A549 (cell line): ENCODE results near the gene IL5RA. TPM values are rescaled to one million over a fixed set of nuclear protein-coding genes. Genes with fewer than 3 reads are reported as not detected.

ENCODE experiments used
- ATAC-seq, 2 experiments: fragments of 200-7000 bp in 1 of 2; fragments of >200 bp in 1 of 2; cut with Nextera tagmentation in 1 of 2; cut with Tn5 transposase in 1 of 2; 3 replicates each; pipeline versions ENCODE4 v1.8.0 to v1.9.1; 2018 to 2020; ENCODE audit warnings: mild to moderate bottlenecking in 1 of 2, moderate library complexity in 1 of 2
- CTCF ChIA-PET: fragments of 300-600 bp; sonication (Branson Sonifier 250); formaldehyde crosslinking; extraction: SDS; loops from one replicate; lab custom pipeline; 2021; ENCODE audit warnings: antibody characterized with exemption, inconsistent platforms; lab: Yijun Ruan, JAX
- POLR2A ChIA-PET: fragments of 350-600 bp; formaldehyde crosslinking; extraction: SDS; loops from one replicate; lab custom pipeline; 2021; ENCODE audit warnings: antibody characterized with exemption, inconsistent platforms; lab: Yijun Ruan, JAX
- DNase-seq, 2 experiments: peaks; one replicate each; pipeline versions ENCODE4 v3.0.0 to v3.0.0-alpha.2; 2011 to 2016; ENCODE audit warnings: low read depth in 1 of 2, low spot score in 1 of 2
- FAIRE-seq: peaks from 2 replicates; lab custom pipeline; 2011; peaks lifted over from hg19 to GRCh38; lab: Jason Lieb, UNC
- H3K27ac ChIP-seq, 2 experiments: fragments of >200 bp; sonication (Bioruptor Twin); formaldehyde crosslinking; 3 replicates each; pipeline ENCODE4 v1.5.1; 2016 to 2017
- H3K4me1 ChIP-seq: fragments of >200 bp; sonication (Bioruptor Twin); formaldehyde crosslinking; 3 replicates; pipeline ENCODE4 v1.6.1; 2016
- H3K4me2 ChIP-seq: fragments of >200 bp; sonication (Bioruptor Twin); formaldehyde crosslinking; 3 replicates; pipeline ENCODE4 v1.6.1; 2016
- H3K4me3 ChIP-seq: fragments of >200 bp; sonication (Bioruptor Twin); formaldehyde crosslinking; 3 replicates; pipeline ENCODE4 v1.5.1; 2016
- H3K9me3 ChIP-seq: fragments of >200 bp; sonication (Bioruptor Twin); formaldehyde crosslinking; 3 replicates; pipeline ENCODE4 v1.6.1; 2016
- BHLHE40 ChIP-seq: IDR thresholded peaks from 2 replicates; pipeline ENCODE4 v1.6.1; 2012; ENCODE audit warnings: low read depth, low read length, inconsistent platforms
- CEBPB ChIP-seq, 2 experiments: fragments of >200 bp in 1 of 2; sonication (Bioruptor Twin) in 1 of 2; formaldehyde crosslinking in 1 of 2; IDR thresholded peaks; 2 replicates each; pipeline ENCODE4 v1.6.1; 2012 to 2016
- EHF ChIP-seq: fragments of 250-450 bp; sonication (Bioruptor Pico); IDR thresholded peaks from 2 replicates; pipeline ENCODE4 v1.5.0; 2020; ENCODE audit warnings: mild to moderate bottlenecking
- EHMT2 ChIP-seq: fragments of 200-600 bp; sonication (generic); IDR thresholded peaks from 2 replicates; pipeline ENCODE4 v1.6.1; 2016; ENCODE audit warnings: antibody characterized with exemption, low read depth, mild to moderate bottlenecking, moderate library complexity
- EP300 ChIP-seq, 2 experiments: fragments of >200 bp; sonication (Bioruptor Twin); formaldehyde crosslinking; IDR thresholded peaks; 2 replicates in 1 of 2; 3 replicates in 1 of 2; pipeline ENCODE4 v1.6.1; 2016 to 2017
- ESRRA ChIP-seq: fragments of 150-350 bp; IDR thresholded peaks from 2 replicates; pipeline ENCODE4 v1.6.1; 2014; ENCODE audit warnings: mild to moderate bottlenecking, low read length, borderline replicate concordance
- FOSB ChIP-seq: fragments of 250-450 bp; sonication (Bioruptor Pico); IDR thresholded peaks from 2 replicates; pipeline ENCODE4 v1.5.0; 2020; ENCODE audit warnings: mild to moderate bottlenecking, moderate library complexity
- FOSL2 ChIP-seq, 2 experiments: fragments of 450-650 bp in 1 of 2; fragments of >200 bp in 1 of 2; sonication (Bioruptor Twin) in 1 of 2; formaldehyde crosslinking; IDR thresholded peaks; 2 replicates each; pipeline versions ENCODE4 v1.5.0 to v1.6.1; 2016 to 2020; ENCODE audit warnings: mild to moderate bottlenecking in 1 of 2, moderate library complexity in 1 of 2
- FOXS1 ChIP-seq: fragments of 250-450 bp; sonication (Bioruptor Pico); IDR thresholded peaks from 2 replicates; pipeline ENCODE4 v1.5.0; 2020; ENCODE audit warnings: mild to moderate bottlenecking, moderate library complexity
- GATA3 ChIP-seq: IDR thresholded peaks from 2 replicates; pipeline ENCODE4 v1.6.1; 2012; ENCODE audit warnings: borderline replicate concordance
- HDAC2 ChIP-seq: fragments of 200-600 bp; sonication (generic); IDR thresholded peaks from 2 replicates; pipeline ENCODE4 v1.6.1; 2016
- HEYL ChIP-seq: fragments of 250-450 bp; sonication (Bioruptor Pico); IDR thresholded peaks from 2 replicates; pipeline ENCODE4 v1.8.0; 2021; ENCODE audit warnings: mild to moderate bottlenecking, moderate library complexity
- HOXA7 ChIP-seq: fragments of 250-450 bp; sonication (Bioruptor Pico); IDR thresholded peaks from 2 replicates; pipeline ENCODE4 v1.5.0; 2020; ENCODE audit warnings: mild to moderate bottlenecking, moderate library complexity
- HOXB13 ChIP-seq: fragments of 250-450 bp; sonication (Bioruptor Pico); IDR thresholded peaks from 2 replicates; pipeline ENCODE4 v1.5.0; 2020; ENCODE audit warnings: low read depth, mild to moderate bottlenecking, moderate library complexity
- HOXB5 ChIP-seq: fragments of 250-450 bp; sonication (Bioruptor Pico); IDR thresholded peaks from 2 replicates; pipeline ENCODE4 v1.5.0; 2020; ENCODE audit warnings: mild to moderate bottlenecking, moderate library complexity
- JUN ChIP-seq, 2 experiments: fragments of >200 bp; sonication (Bioruptor Twin); formaldehyde crosslinking; IDR thresholded peaks; 2 replicates in 1 of 2; 3 replicates in 1 of 2; pipeline ENCODE4 v1.6.1; 2016 to 2017
- KDM5A ChIP-seq: fragments of 200-600 bp; sonication (generic); IDR thresholded peaks from 2 replicates; pipeline ENCODE4 v1.6.1; 2016; ENCODE audit warnings: antibody characterized with exemption, mild to moderate bottlenecking
- MYC ChIP-seq: IDR thresholded peaks from 2 replicates; pipeline ENCODE4 v1.6.1; 2012; ENCODE audit warnings: mild to moderate bottlenecking, inconsistent platforms, low read length, improper control_type of control experiment, borderline replicate concordance
- NR3C1 ChIP-seq: fragments of >200 bp; sonication (Bioruptor Twin); formaldehyde crosslinking; IDR thresholded peaks from 3 replicates; pipeline ENCODE4 v1.6.1; 2017
- POLR2AphosphoS2 ChIP-seq: conservative IDR thresholded peaks from 2 replicates; pipeline ENCODE4 v1.6.1; 2012; ENCODE audit warnings: low read length, improper control_type of control experiment, inconsistent platforms
- RAD21 ChIP-seq, 2 experiments: fragments of >200 bp in 1 of 2; sonication (Bioruptor Twin) in 1 of 2; formaldehyde crosslinking in 1 of 2; IDR thresholded peaks in 1 of 2; conservative IDR thresholded peaks in 1 of 2; 2 replicates in 1 of 2; 3 replicates in 1 of 2; pipeline ENCODE4 v1.6.1; 2012 to 2018; ENCODE audit warnings: inconsistent platforms in 1 of 2
- RARB ChIP-seq: fragments of 250-450 bp; sonication (Bioruptor Pico); IDR thresholded peaks from 2 replicates; pipeline ENCODE4 v1.8.0; 2021; ENCODE audit warnings: mild to moderate bottlenecking, moderate library complexity
- RCOR1 ChIP-seq: fragments of 150-350 bp; IDR thresholded peaks from 2 replicates; pipeline ENCODE4 v1.6.1; 2014; ENCODE audit warnings: antibody characterized with exemption, low read length, low read depth
- RFX5 ChIP-seq: fragments of 450-650 bp; IDR thresholded peaks from 2 replicates; pipeline ENCODE4 v1.7.1; 2014; ENCODE audit warnings: antibody characterized with exemption, mild to moderate bottlenecking, moderate library complexity
- RNF2 ChIP-seq: fragments of 200-600 bp; sonication (generic); IDR thresholded peaks from 2 replicates; pipeline ENCODE4 v1.6.1; 2016; ENCODE audit warnings: low read depth, mild to moderate bottlenecking, antibody characterized with exemption, moderate library complexity, borderline replicate concordance
- TFCP2L1 ChIP-seq: fragments of 250-450 bp; sonication (Bioruptor Pico); IDR thresholded peaks from 2 replicates; pipeline ENCODE4 v1.5.0; 2021; ENCODE audit warnings: mild to moderate bottlenecking
- TP53 ChIP-seq: fragments of 250-450 bp; sonication (Bioruptor Pico); IDR thresholded peaks from 2 replicates; pipeline ENCODE4 v1.5.0; 2021; ENCODE audit warnings: mild to moderate bottlenecking, moderate library complexity
- ZC3H11A ChIP-seq: fragments of 450-650 bp; IDR thresholded peaks from 2 replicates; pipeline ENCODE4 v1.6.1; 2014; ENCODE audit warnings: antibody characterized with exemption, mild to moderate bottlenecking
- WGBS: methylation state at CpG from one replicate; pipeline ENCODE4 v1.1.6; 2017; ENCODE audit errors: missing lambda C conversion rate; 5-methylcytosine and 5-hydroxymethylcytosine counted together
- polyA plus RNA-seq, 4 experiments: library from polyadenylated mRNA; depleted of rRNA in 3 of 4; stranded (reverse); fragments of >200 nt; fragmentation: RNase III in 1 of 4; extraction: RNeasy Plus Mini Kit Qiagen cat#74134 plus additional on column Dnase treatment in 1 of 4; gene quantifications; 2 replicates in 3 of 4; 3 replicates in 1 of 4; pipeline ENCODE4 v1.2.3, GENCODE V29; 2011 to 2017
- TF ChIP-seq, protein P1 (sequence below): fragments of 250-450 bp; sonication (Bioruptor Pico); IDR thresholded peaks from 2 replicates; pipeline ENCODE4 v1.5.0; 2021; ENCODE audit warnings: mild to moderate bottlenecking, moderate library complexity, borderline replicate concordance
- TF ChIP-seq, protein P2 (sequence below): fragments of >200 bp; sonication (Bioruptor Twin); formaldehyde crosslinking; IDR thresholded peaks from 2 replicates; pipeline ENCODE4 v1.6.1; 2016
- TF ChIP-seq, protein P3 (sequence below): fragments of 150-350 bp; IDR thresholded peaks from 2 replicates; pipeline ENCODE4 v1.6.1; 2014; ENCODE audit warnings: low read depth, mild to moderate bottlenecking, low read length

Gene IL5RA
- polyA plus RNA-seq, 2 of the 4 experiments (the other 2 are of a cell fraction): not detected

DNA sequence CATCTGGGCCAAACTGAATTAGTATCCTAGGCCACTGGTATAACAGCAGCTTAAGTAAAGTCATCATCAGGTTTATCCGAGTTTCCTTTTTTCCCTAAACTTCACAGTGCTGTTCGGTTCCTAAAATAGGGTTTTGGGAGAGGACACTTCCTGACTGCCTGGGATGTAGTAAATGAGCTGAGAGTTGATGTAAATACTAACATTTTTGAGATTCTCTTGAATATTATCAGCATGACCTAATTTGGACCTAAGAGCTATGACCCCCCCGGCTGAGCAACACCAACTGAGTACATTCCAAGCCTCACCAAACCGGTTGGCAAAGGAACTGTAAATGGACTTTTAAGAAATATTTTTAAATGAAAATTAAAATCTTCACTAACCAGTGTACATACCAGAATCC is 78.8 kb downstream of the IL5RA start:
- WGBS: 30% methylated on average over 4 of the region's 4 CpGs
- no peak overlapping the region for H3K4me2 ChIP-seq
- FAIRE-seq: no peak

DNA sequence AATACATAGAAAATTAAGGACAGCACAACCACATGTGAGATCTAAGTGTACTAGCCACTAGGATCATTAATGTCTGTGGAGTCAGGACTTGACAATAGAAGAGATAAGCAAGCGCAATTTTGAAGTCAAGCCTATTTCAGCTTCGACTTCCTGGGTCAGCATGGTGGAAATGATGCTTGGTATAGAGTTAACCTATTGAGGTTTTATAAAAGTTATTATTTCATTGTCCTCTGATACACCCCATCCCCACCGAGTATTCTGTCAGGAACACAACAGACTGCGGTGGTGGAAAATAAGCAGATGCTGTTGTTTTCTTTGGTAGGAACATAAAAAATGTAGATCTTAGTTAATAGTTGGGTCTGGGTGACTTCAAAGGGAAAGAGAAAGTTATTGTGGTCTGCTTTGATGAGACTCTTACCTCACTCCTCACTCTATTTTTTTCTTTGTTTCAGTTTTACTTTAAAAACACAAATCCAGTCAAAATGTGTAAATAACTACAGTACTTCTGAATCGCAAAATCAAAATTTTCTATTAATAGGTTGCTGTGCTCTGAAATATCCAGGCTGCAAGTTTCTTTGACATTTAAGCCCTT is 82.1 kb downstream of the IL5RA start:
- H3K4me1 ChIP-seq: no peaks in the 10 kb centered on the region
- TF ChIP-seq, protein P1, sequence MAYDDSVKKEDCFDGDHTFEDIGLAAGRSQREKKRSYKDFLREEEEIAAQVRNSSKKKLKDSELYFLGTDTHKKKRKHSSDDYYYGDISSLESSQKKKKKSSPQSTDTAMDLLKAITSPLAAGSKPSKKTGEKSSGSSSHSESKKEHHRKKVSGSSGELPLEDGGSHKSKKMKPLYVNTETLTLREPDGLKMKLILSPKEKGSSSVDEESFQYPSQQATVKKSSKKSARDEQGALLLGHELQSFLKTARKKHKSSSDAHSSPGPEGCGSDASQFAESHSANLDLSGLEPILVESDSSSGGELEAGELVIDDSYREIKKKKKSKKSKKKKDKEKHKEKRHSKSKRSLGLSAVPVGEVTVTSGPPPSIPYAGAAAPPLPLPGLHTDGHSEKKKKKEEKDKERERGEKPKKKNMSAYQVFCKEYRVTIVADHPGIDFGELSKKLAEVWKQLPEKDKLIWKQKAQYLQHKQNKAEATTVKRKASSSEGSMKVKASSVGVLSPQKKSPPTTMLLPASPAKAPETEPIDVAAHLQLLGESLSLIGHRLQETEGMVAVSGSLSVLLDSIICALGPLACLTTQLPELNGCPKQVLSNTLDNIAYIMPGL: no peak
- TF ChIP-seq CEBPB (IDR thresholded peaks at IDR 0.05): no peak
- no peak for TF ChIP-seq ESRRA
- no peak for TF ChIP-seq FOXS1 (CRISPR knock-in tag)
- no peak for TF ChIP-seq RCOR1
- no peak for TF ChIP-seq FOSB (CRISPR knock-in tag)
- TF ChIP-seq POLR2AphosphoS2: no peak
- TF ChIP-seq EHMT2: no peak
- TF ChIP-seq, protein P2, sequence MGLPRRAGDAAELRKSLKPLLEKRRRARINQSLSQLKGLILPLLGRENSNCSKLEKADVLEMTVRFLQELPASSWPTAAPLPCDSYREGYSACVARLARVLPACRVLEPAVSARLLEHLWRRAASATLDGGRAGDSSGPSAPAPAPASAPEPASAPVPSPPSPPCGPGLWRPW: no peak
- TF ChIP-seq HOXA7: no peak
- TF ChIP-seq HOXB5 (CRISPR knock-in tag): no peak
- no peak for DNase-seq
- H3K4me3 ChIP-seq: no peak overlapping the region
- WGBS: 4% methylated on average over 5 of the region's 5 CpGs
- no peak overlapping the region for H3K4me2 ChIP-seq
- ATAC-seq: no peak
- POLR2A ChIA-PET: no interaction called here
- CTCF ChIA-PET: no interaction called here
- FAIRE-seq: no peak
- no peak overlapping the region for H3K27ac ChIP-seq
- no peaks in the 10 kb centered on the region for H3K9me3 ChIP-seq

More for the DNA sequence above, 78.8 kb downstream of the IL5RA start:
- ChIA-PET CTCF (interaction anchor here (1.2 kb wide), 1 partner anchor 14 kb away, joined by 3 read pairs; no protein-coding TSS in a partner anchor), POLR2A (no interaction called here)
- Histone ChIP-seq H3K4me3 (no peak overlapping the region), H3K9me3 (no peaks in the 10 kb centered on the region), H3K27ac (no peak overlapping the region), H3K4me1 (no peaks in the 10 kb centered on the region)
- no peak for ATAC-seq
- TF ChIP-seq ESRRA (no peak), RAD21 (conservative IDR thresholded peaks at IDR 0.05 in 1 of 2, IDR thresholded peaks at IDR 0.05 in 1 of 2) (no peak), ZC3H11A (no peak), HDAC2 (no peak), FOSB (CRISPR knock-in tag) (no peak), EP300 (IDR thresholded peaks at IDR 0.05) (no peak), NR3C1 (no peak), KDM5A (no peak), BHLHE40 (no peak), RFX5 (no peak), EHF (CRISPR knock-in tag) (no peak), TFCP2L1 (CRISPR knock-in tag) (no peak), MYC (no peak)
- DNase-seq: no peak

DNA sequence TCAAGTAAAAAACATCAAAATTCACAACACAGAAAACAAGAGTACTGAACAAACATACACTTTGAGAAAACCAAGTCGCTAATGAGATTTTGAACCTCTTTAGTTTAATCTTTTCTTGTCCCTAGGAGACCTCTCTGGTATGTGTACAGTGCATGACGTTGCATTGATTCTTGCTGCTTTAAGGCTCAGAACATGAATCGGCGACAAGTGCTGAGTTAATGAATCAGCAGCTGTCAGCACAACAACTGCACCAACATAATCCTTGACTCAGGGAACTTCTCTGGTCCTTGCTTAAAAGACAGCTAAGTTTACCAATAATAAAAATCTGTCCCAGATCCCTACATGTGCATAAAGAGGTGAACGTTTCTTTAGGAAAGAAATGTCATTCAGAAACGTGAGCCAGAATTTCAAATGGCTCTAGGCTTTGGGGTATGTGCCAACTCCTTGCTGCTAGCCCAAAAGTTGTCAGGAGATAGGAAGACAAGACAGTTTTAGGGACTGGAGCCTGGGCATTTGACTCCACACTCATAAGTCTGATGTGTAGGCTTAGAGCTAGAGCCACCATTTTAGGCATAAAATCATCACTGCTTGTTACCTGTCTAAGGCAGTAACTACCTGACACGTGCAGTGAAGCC is 86.9 kb downstream of the IL5RA start:
- Histone ChIP-seq H3K27ac (no peak overlapping the region), H3K4me3 (no peak overlapping the region), H3K4me2 (no peak overlapping the region), H3K9me3 (no peaks in the 10 kb centered on the region), H3K4me1 (no peaks in the 10 kb centered on the region)
- ATAC-seq: no peak; a peak in 1 of 6 replicates
- WGBS: under 1% methylated on average over 7 of the region's 7 CpGs
- ChIA-PET CTCF (no interaction called here), POLR2A (no interaction called here)
- DNase-seq: no peak
- no peak for FAIRE-seq
- TF ChIP-seq HEYL (CRISPR knock-in tag) (no peak), RNF2 (no peak), HOXB13 (no peak), GATA3 (no peak), KDM5A (no peak), RFX5 (no peak), RARB (CRISPR knock-in tag) (no peak), TP53 (CRISPR knock-in tag) (no peak), ESRRA (no peak), FOSL2 (IDR thresholded peaks at IDR 0.05) (no peak), FOSL2 (CRISPR knock-in tag; IDR thresholded peaks at IDR 0.05) (no peak), JUN (IDR thresholded peaks at IDR 0.05) (no peak)
- TF ChIP-seq, protein P2: no peak
- TF ChIP-seq, protein P3, sequence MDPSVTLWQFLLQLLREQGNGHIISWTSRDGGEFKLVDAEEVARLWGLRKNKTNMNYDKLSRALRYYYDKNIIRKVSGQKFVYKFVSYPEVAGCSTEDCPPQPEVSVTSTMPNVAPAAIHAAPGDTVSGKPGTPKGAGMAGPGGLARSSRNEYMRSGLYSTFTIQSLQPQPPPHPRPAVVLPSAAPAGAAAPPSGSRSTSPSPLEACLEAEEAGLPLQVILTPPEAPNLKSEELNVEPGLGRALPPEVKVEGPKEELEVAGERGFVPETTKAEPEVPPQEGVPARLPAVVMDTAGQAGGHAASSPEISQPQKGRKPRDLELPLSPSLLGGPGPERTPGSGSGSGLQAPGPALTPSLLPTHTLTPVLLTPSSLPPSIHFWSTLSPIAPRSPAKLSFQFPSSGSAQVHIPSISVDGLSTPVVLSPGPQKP: no peak
